ENCODE measurements around the gene UBQLN1. TPM values are rescaled to one million over a fixed set of nuclear protein-coding genes. Genes with fewer than 3 reads are reported as not detected.

The UBQLN1 gene
- 100 to 1,000 TPM; 202 to 266 (median 231) TPM for total RNA-seq

- intact Hi-C loops (cut with DNase I; ENCODE audit: low total_unique reads), result loop anchor here (1.0 to 5.0 kb wide), 2 partner anchors 109 to 272 kb away; partner anchors contain the start of genes GKAP1, HNRNPK and RMI1
- H3K27me3 ChIP-seq, result no peaks in the 10 kb centered on the region
- TF ChIP-seq, protein P1, sequence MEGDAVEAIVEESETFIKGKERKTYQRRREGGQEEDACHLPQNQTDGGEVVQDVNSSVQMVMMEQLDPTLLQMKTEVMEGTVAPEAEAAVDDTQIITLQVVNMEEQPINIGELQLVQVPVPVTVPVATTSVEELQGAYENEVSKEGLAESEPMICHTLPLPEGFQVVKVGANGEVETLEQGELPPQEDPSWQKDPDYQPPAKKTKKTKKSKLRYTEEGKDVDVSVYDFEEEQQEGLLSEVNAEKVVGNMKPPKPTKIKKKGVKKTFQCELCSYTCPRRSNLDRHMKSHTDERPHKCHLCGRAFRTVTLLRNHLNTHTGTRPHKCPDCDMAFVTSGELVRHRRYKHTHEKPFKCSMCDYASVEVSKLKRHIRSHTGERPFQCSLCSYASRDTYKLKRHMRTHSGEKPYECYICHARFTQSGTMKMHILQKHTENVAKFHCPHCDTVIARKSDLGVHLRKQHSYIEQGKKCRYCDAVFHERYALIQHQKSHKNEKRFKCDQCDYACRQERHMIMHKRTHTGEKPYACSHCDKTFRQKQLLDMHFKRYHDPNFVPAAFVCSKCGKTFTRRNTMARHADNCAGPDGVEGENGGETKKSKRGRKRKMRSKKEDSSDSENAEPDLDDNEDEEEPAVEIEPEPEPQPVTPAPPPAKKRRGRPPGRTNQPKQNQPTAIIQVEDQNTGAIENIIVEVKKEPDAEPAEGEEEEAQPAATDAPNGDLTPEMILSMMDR (IDR thresholded peaks at IDR 0.05 in 4 of 5, conservative IDR thresholded peaks at IDR 0.05 in 1 of 5), result no peak
- peak; percentile 98 for TF ChIP-seq POLR2A (IDR thresholded peaks at IDR 0.05)
Observed at GRCh38 chr9:83707768-83708514, at the start of gene UBQLN1. Gene UBQLN1, minus strand, starts transcription at chr9:83707958. Its CDS starts 279 bp downstream, at chr9:83707679.

DNA sequence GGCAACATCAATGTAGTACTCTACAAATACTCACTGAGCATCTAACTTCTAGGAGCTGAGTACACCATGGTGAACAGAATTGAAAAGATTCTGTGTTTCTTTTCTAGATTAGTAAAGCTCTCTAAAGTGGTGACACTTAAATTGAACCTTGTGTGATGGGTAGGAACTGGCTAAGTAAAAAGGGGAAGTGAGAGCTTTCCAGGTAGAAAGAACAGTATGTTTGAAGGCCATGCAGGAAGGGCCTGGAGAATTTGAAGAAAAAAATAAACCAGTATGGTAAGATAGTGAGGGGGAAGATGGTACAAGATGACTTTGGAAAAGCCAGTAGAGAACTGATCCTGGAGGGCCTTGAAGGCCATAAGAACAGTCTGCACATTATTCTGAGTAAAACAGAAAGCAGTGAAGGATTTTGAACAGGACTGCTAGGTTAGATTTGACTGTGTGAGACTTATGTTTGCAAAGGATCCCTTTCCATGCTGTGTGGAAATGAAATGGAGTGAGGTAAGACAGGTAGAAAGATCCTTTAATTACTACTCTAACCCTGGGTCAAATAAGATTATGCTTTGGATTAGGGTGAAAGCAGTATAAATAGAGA lies 46.7 kb upstream of the UBQLN1 start:
- Histone ChIP-seq H3K27ac (no peak overlapping the region), H3K27me3 (no peaks in the 10 kb centered on the region), H3K4me1 (no peaks in the 10 kb centered on the region), H3K36me3 (peaks cover 0 to 20% of the 10 kb centered on the region in 2 donors), H3K9me3 (no peaks in the 10 kb centered on the region), H3K4me3 (no peak overlapping the region)
- ATAC-seq (no peak), DNase-seq (no peak)
- intact Hi-C loops (cut with DNase I; ENCODE audit: low total_unique reads), result no loop called here
- in situ Hi-C loops (cut with MboI; ENCODE audit: low sequenced_read_pairs in 4 of 4), result no loop called here
- TF ChIP-seq POLR2A (IDR thresholded peaks at IDR 0.05), result no peak
- TF ChIP-seq, protein P1 (IDR thresholded peaks at IDR 0.05 in 4 of 5, conservative IDR thresholded peaks at IDR 0.05 in 1 of 5), result no peak

More at GRCh38 chr9:83707768-83708514, at the start of gene UBQLN1:
- Histone ChIP-seq H3K9me3 (no peaks in the 10 kb centered on the region), H3K27ac (peak within 1 kb of the TSS; percentile 96 to 99 (median 98)), H3K4me3 (peak within 1 kb of the TSS; percentile 70 to 92 (median 82)), H3K4me1 (peaks cover 25 to 40% of the 10 kb centered on the region in 2 donors), H3K36me3 (no peaks in the 10 kb centered on the region)
- DNase-seq (peak; percentile 87 to 94), ATAC-seq (peak; percentile 82)
- in situ Hi-C loops (cut with MboI; ENCODE audit: low sequenced_read_pairs in 4 of 4), result no loop called here

DNA sequence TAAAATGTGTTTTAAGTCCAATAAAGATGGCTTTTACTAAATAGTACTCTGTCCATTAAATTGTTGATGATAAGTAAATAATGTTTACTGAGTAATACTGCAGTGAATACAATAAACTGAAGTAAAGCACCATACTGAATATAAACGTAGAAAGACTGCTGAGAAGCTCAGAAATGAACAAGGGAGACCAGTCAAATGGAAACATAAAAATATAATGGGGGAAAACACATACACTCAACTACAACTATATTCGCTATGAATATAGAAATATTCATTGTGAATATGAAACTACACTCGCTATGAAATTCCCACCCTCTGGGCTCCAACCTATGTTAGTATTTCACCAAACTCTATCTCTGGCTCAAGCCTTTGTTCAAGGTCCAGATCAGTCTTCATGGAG lies 41.9 kb upstream of the UBQLN1 start:
- peaks cover 0 to 29% of the 10 kb centered on the region in 2 donors for H3K36me3 ChIP-seq

DNA sequence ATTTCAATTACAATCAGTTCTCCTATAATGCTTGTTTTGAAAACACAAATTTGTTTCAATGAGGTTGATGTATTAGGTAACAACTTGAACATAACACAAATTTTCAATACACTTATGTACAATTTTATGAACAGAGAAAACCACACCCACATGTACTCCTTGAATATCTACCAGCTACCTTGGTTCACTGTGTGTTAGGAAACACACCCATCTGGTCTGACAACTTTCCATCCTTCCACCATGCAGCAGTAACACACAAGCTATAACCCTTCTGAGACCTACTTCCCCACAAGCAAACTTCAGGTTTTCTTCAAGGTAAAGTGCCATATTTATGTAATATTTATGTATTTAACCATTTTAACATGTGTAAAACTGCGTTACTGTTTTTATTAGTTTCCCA lies 36.4 kb upstream of the UBQLN1 start:
- H3K4me1 ChIP-seq, result no peaks in the 10 kb centered on the region
- H3K4me3 ChIP-seq, result no peak overlapping the region
- no peaks in the 10 kb centered on the region for H3K9me3 ChIP-seq
- in situ Hi-C loops (cut with MboI; ENCODE audit: low sequenced_read_pairs in 4 of 4), result no loop called here
- no peak overlapping the region for H3K27ac ChIP-seq
- TF ChIP-seq POLR2A (IDR thresholded peaks at IDR 0.05), result no peak
- TF ChIP-seq, protein P1 (IDR thresholded peaks at IDR 0.05 in 4 of 5, conservative IDR thresholded peaks at IDR 0.05 in 1 of 5), result no peak
- intact Hi-C loops (cut with DNase I; ENCODE audit: low total_unique reads), result no loop called here
- no peaks in the 10 kb centered on the region for H3K27me3 ChIP-seq
- peaks cover 2 to 34% of the 10 kb centered on the region in 2 donors for H3K36me3 ChIP-seq
- ATAC-seq (no peak), DNase-seq (no peak)

More for the DNA sequence above, 41.9 kb upstream of the UBQLN1 start:
- no peak for DNase-seq
- in situ Hi-C loops (cut with MboI; ENCODE audit: low sequenced_read_pairs in 4 of 4), result no loop called here
- no peak overlapping the region for H3K4me3 ChIP-seq
- no peak for TF ChIP-seq POLR2A (IDR thresholded peaks at IDR 0.05)
- TF ChIP-seq, protein P1 (IDR thresholded peaks at IDR 0.05 in 4 of 5, conservative IDR thresholded peaks at IDR 0.05 in 1 of 5), result no peak
- no peaks in the 10 kb centered on the region for H3K9me3 ChIP-seq
- H3K4me1 ChIP-seq, result no peaks in the 10 kb centered on the region
- intact Hi-C loops (cut with DNase I; ENCODE audit: low total_unique reads), result no loop called here
- H3K27ac ChIP-seq, result no peak overlapping the region
- no peak for ATAC-seq
- H3K27me3 ChIP-seq, result no peaks in the 10 kb centered on the region

Measured in gastrocnemius medialis (tissue), 4 donors.